NCI-H1417 treated with DMSO at 0.1 percent for 48 hours (cell line): ENCODE measurements around the gene DSCAML1.
A peak's percentile ranks its signal among the peaks of the same experiment; 100 is the strongest.
"Not testable (repeated sequence)": the region's sequence is repeated elsewhere in the genome, so short reads cannot be mapped to it uniquely, and the experiment has no call there.

Source experiments
- DNase-seq: peaks from one replicate; lab custom pipeline; 2025; lab: John Stamatoyannopoulos, UW

Gene DSCAML1

DNA sequence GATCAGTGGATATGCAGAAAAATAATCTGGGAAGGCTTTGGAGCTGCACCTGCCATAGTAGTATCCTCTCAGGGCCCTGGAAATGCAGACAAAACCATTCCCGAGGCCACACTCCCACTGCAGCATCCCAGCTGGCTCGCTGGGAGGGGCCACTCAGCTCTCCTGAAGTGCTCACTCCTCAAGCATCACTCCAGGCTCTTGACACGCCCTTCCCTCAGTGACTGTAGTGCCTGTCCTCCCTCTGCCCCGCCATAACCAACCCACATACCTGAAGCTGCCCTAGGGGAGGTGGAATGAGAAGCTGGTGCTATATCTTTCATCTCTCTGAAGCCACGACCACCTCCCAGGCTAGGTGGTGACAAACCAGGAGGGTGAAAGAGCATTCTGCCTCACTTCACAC is 4.8 kb downstream of the DSCAML1 start:
- DNase-seq: peak; percentile 20

- DNase-seq: no peak
Measured at GRCh38 chr11:117790279-117790678, 6.7 kb downstream of the DSCAML1 start.

DNA sequence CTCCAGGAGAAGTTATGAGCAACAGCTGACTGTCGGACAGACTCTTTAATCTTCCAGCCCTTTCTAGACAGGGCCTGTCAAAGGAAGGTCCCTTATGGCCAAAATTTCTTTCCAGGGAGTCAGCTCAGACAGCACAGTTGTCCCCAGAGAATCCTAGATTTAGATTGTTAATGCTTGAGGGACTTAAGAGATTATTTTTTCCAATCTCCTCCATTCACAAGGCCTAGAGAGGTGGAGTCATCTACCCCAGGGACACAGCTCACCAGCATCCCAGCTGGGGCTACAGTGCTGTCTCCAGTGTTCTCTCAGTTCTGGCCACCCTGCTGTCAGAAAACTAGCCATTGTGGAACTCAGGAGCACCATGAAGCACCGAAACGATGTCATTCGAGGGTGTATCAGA is 7.8 kb downstream of the DSCAML1 start:
- DNase-seq: no peak

DNA sequence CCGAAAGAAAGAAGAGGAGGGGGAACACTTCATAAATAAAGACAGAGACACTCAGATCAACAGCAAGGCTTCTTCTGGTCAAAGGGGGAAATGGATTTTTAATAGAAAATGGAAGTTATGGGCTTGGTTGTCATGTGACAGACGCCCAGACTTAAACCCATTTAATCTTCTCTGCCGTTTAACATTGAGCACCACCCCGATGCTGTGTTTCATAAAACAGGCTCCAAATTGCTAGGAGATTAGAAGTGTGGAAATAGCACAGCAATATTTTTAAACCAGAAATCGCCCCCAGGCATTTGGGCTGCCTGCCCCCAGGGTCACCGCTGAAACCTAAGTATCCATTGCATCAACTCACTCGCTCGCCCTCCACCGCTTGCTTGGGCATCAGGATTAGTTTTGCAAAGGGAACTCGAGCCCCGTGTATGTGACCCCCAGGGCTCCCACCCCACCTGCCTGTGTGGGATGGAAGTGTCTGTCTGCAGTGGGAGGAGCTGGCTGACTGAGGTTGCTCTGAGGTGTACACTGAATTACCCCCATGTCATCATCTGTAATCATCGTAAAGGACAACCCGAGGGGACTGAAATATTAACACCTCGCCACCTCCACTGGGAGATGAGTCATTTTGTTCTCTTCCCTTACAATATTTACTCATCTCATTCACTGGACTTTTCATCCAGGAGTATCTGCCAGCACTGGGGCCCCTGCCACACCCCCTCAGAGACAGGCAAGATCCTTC is 10.7 kb downstream of the DSCAML1 start:
- DNase-seq: no peak

DNA sequence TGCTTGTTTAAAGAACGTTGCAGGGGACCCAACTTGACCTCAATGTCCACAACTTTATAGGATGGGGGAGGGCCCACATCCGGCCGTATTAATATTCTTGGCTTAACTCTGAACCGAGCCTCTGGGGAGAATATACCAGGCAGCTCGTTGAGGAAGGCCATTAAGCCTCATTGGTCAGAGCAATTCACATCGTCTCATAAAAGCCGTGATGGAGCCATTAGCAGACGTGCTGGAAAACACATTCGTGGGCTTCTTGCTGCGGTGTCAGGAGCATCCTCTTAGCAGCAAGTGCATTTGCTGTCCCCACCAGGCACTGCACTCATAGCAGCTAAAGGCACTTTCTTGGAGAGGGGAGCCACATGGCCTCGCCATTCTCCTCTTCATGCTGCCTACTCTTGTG is 14.9 kb downstream of the DSCAML1 start:
- no peak for DNase-seq

- no peak for DNase-seq
Measured at GRCh38 chr11:117781627-117782026, 15.4 kb downstream of the DSCAML1 start.

- DNase-seq: no peak
Measured at GRCh38 chr11:117780456-117780855, 16.6 kb downstream of the DSCAML1 start.

DNA sequence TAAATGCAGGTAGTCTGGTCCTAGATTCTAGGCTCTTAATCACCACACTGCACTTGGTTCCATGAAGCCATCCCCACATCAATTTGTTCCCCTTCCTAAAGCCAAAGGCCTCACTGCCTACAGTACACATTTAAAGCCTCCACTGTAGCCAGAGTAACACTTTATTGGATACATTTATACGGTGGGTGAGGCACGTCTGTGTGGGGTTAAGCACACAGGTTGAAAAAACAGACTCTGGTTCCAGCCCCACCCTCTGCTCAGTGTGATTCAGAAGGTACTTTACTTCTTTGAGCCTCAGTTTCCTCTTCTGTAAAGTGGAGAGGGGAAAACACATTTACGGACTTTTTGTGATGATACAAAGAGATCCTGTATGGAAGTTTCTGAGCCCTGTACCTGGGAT is 22.5 kb downstream of the DSCAML1 start:
- no peak for DNase-seq

GRCh38 chr11:117772360-117772759 is 24.7 kb downstream of the DSCAML1 start:
- no peak for DNase-seq

DNA sequence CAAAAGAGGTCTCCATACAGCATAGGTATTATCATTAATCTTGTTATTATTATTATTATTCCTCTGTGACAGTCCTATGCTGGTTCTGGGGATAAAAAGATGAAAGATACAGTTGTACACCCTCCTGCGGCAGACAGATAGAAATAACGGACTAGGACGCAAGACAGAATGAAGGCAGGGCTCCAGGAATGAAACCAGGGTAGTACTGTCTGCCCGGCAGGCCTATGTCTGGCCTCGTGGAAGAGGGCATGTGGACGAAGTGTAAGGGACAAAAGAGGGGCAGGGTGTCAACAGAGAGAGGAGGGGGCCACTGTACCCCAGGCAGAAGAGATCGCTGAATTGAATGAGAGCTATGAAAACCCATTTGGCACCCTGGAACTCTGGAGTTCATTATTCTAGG is 25.2 kb downstream of the DSCAML1 start:
- DNase-seq: no peak

DNA sequence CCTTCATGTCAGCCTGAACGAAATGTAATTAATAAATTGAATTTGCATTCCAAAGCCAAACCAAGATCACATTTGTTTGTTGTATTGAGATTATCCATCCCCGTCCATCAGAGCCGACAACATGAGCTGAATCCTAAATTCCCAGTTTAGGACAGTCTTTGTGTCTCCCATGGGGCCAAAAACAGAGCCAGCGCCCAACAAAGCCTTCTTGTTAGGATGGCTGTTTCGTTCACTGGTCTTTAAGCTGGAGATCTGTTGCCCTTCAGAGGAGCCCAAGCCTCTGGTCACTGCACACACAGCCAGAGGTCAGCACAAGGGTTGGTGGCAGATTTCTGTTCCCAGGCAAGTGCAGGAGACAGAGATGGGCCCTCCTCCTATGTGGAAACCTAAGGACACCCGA is 25.8 kb downstream of the DSCAML1 start:
- DNase-seq: no peak

GRCh38 chr11:117770061-117770460 is 27.0 kb downstream of the DSCAML1 start:
- no peak for DNase-seq

DNA sequence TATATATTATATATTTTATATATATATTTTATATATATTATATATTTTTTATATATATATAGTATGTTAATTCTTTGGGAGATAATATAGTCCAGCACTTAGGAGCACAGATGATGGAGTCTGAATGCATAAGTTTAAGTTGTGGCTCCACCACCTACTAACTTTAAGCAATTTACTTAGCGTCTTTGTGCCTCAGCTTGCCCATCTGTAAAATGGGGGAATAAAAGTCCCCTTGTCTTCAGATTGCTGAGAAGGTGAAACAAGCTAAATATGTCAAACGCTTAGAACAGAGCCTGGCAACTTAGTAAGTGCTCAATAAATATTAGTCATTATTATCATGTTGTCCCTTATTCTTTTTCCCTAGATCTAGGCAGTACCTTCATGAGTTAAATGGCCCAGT is 27.5 kb downstream of the DSCAML1 start:
- DNase-seq: no peak

GRCh38 chr11:117768506-117768905 is 28.5 kb downstream of the DSCAML1 start:
- no peak for DNase-seq

- DNase-seq: no peak
Measured at GRCh38 chr11:117767071-117767470, 29.9 kb downstream of the DSCAML1 start.

DNA sequence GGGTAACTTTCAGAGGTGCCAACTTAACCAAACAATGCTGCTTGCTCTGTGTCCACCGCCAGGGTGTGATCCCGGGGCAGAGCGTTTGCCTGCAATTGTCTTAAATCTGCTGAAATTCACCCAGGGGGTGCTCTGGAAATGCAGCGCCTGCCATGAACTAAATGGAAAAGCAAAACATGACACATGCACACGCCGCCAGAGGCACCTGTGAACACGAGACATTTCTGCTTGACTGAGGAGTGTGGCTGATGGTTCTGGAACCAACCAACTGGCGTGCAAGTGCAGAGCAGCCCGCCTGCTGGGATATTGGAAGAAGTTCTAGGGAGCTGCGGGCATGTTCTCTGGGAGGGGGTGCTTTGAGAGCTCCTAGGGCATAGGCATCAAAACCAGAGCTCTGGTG is 30.4 kb downstream of the DSCAML1 start:
- DNase-seq: no peak

- no peak for DNase-seq
Measured at GRCh38 chr11:117766026-117766425, 31.0 kb downstream of the DSCAML1 start.

DNA sequence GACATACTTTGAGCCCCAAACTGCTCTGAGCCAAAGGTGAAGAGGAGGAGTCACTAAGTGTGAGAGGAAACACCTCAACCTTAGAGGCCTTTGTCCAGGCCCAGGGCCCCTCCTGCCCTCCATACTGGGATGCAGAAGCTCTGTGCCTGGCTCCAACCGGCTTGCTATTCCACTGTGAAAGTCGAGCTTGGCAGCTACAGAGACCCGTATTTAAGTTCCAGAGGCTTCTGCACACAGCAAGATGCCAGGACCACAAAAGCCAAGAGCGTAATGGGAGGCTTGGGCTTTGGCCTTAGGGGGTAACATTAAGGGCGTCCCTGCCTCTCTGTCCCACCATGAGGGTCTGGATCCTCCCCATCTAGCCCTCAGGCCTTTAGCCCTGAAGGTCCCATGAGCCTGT is 31.9 kb downstream of the DSCAML1 start:
- no peak for DNase-seq

DNA sequence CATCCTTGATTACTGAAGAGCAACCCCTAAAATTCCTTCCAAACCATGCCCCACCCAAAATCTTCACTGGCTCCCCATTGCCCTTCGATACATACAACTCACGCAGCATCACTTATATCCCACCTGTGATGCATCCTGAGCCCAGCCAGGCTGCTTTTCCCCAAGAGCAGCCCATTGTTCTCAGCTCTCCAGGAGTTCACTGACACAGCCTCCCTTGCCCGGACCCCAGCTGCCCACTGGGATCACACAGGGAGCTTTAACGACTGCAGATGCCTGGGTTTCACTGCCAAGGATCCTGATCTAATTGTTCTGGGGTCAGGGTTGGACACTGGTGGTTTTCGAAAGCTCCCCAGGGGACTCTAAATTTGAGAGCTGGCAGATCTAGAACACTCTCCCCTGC is 33.6 kb downstream of the DSCAML1 start:
- DNase-seq: not testable (repeated sequence)

DNA sequence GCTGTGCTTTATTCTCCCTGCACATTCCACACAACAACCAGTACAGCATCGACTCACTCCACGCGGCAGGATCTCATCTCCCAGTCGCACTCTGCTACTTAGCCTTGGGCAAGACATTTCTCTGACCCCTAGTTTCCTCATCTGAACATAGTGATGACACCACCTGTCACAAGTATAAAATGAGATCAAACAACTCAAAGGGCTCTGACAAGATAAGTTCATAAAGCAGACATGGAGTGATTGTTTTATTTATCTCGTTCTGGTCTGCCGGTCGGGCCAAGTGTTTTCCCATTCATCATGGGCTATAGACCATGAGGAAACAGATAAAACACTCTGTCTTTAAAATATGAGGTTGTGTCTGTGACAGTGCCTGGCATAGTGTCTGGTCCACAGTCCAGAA is 35.0 kb downstream of the DSCAML1 start:
- DNase-seq: no peak

DNA sequence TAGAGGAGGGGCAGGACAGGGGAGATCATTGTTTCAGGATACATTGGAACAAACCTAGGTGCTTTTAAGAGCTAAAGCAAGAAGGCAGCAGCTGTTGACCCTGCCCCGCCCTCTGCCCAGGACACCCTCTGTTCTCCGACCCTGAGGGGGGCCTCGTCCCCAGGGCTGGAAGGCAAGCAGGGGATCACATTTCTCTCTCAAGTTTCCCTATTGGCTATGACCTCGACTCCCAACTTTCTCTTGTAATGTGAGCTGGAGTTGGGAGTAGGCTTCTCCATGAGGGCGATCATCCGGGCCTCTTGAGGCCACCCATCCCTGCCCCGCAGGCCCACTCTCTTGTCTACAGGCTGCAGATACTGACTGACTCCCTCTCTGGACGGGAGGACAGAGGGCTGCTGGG is 37.7 kb downstream of the DSCAML1 start:
- no peak for DNase-seq

- no peak for DNase-seq
Measured at GRCh38 chr11:117754030-117754429, 43.0 kb downstream of the DSCAML1 start.

- no peak for DNase-seq
Measured at GRCh38 chr11:117752721-117753237, 44.2 kb downstream of the DSCAML1 start.

DNA sequence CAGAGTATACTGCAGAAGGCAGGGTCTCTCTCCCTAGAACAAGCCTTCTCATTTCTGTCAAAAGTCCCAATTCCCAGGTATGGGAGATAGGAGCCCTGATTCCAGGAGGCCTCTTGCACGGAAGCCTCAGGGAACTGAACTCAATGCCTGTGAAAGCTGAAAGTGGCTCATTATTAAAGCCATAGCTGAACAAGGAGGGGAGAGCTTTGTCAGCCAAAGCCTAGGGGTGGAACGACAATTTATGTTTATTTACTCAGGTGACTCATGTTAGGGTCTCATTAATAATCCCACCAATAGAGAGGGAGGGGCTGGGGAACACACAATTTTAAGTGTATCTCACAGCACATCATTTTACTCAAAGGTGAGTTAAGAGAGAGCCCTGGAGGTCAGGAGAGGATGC is 44.9 kb downstream of the DSCAML1 start:
- peak; percentile 68 for DNase-seq
